Ecto neural progenitor cell (in vitro differentiated cells): ENCODE data around the gene CD1E.
"Not testable (repeated sequence)": the region's sequence is repeated elsewhere in the genome, so short reads cannot be mapped to it uniquely, and the experiment has no call there.

ENCODE experiments used
- DNase-seq: peaks from one replicate; pipeline ENCODE4 v3.0.0-alpha.2; 2018; ENCODE audit warnings: low spot score

Gene CD1E

DNA sequence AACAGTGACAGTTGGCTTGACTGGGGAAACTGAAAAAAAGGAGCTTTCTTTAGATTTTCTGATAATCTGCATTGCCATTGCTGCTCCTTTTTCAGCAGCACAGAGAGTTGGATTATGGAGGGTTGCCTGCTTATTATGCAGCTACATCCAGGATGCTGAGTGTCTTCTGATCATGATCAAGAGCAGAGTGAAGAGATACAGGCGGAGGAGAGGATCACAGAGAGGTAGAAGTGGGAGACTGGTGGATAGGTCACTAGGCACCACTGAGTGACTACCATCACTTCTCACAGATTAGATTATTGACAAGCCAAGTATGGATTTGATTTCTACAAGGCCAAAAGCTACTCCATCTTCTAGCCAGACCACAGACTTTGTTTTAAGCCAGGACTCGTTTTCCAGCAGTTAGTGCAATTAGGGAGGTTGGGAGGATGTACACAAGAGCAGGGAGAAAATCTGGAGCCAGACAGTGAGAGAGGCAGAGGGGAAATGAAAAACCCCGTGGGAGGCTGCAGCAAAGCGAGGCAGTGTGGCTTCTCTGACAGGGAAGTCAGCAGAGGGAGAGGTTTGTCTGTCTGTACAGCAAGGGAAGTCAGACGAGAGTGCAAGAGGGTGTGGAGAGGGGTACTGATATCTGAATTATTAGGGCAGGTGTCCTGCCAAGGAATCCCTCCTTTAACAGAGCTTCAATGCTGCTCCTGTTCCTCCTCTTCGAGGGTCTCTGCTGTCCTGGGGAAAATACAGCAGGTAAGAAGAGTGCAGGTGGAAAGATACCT lies at the start of gene CD1E:
Gene CD1E (plus strand): TSS at position 592 of the 773 bp plus-strand sequence. CDS start 95 bp downstream, at position 687.
- DNase-seq: no peak

DNA sequence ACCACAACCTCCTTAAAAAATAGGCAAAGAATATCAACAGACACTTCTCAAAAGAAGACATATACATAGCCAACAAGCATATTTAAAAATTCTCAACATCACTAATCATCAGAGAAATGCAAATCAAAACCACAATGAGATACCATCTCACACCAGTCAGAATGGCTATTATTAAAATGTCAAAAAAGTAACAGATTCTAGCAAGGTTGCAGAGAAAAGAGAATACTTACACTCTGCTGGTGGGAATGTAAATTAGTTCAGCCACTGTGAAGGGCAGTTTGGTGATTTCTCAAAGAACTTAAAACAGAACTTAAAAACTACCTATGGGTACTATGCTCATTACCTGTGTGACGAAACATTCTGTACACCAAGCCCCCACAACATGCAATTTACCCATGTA lies 43.1 kb upstream of the CD1E start:
- DNase-seq: no peak

DNA sequence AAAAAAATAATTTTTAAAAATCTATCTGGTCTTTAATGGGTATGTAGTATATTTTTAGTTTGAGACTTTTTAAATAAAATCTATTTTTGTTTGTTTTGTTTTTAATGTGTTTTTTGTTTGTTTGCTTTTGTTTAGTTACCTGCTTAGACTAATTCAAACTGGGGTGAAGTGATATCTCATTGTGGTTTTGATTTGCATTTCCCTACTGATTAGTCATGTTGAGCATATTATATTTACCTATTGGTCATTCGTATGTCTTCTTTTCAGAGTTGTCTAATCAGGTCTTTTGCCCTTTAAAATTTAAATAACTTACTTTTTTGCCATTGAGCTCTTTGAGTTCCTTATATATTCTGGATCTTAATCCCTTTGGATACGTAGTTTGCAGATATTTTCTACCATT lies 42.6 kb upstream of the CD1E start:
- no peak for DNase-seq

DNA sequence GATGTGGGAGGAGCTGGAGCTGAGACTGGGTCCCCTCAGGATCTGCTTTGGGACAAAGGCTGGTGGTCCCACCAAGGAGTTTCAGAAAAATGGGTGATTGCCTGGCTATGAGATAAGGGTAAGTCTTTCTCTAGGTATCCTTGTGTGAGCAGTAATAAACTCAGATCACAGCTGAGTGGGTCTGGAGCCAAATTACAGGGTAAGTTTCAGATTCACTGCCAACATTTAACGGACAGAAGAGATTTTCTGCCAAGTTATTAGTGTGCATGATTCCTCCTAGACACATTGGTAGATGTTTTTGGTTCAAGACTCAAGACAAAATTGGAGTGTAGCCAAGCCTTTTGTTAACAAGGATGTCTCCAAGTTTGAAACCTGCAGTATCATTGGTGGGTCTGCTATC lies 29.8 kb upstream of the CD1E start:
- no peak for DNase-seq

DNA sequence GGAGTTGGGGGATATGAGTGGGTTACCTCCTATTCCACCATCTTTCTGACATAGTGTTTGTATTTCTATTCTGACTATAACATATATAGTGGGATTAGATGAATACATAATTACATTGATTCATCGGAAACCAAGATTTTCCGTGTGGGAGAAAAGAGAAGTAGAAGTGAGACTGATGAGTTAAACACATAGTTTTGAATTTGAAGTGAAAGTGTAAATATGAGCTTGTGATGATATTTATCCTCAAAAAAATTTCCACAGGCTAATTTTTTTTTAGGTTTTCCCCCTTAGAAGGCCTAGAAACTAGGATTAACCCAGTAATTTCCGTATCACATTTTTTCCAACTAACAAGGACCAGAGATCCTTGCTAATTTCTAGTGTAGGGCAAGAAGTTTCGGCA lies 29.3 kb upstream of the CD1E start:
- no peak for DNase-seq

DNA sequence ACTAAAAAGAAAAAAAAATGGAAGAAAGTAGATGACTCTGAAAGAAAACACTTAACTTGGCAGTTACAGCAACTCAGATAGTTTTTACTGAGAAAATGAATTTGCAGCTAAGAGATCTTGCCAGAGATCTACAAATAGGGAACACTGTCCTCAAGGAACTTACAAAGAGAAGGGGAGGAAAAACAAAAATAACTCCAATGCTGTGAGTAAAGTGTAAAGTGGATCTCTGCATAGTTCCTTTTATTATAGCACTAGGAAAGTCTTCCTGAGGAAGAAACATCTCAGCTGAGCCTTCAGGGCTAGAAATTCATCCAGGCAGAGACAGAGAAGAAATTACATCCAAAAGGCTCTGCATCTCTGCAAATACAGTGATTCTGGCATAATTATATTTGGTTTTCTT lies 26.2 kb upstream of the CD1E start:
- DNase-seq: no peak

DNA sequence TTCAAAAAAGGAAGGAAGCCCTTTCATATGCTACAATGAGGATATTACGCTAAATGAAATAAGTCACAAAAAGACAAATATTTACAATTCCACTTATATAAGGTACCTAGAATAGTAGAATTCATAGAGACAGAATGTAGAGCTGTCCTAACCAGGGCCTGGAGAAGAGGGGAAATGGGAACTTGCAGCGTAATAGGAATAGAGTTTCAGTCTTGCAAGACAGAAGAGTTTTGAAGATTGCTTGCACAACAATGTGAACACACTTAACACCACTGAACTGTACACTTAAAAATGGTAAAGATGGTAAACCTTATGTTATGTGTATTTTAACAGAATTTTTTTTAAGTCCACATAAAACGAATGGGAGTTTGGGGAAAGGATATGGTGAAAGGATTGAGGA lies 25.3 kb upstream of the CD1E start:
- DNase-seq: no peak

DNA sequence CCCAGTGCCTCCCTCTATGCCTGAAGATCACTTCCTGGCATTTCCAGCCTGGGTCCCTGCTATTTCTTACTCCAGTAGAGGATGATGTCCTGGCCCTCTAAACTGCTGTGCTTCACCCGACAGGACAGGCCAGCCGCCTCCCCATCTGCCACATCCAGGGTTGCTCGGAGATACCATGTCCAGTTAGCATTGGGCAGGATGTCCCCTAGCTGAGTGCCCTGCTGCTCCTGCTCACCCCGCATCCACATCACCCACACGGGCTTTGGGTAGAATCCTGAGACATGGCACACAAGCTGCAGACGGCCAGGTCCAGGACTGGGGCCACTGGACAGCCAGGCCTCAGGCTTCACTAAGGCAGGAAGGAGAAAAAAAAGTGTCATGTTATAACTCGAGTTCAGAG lies 24.4 kb upstream of the CD1E start:
- no peak for DNase-seq

DNA sequence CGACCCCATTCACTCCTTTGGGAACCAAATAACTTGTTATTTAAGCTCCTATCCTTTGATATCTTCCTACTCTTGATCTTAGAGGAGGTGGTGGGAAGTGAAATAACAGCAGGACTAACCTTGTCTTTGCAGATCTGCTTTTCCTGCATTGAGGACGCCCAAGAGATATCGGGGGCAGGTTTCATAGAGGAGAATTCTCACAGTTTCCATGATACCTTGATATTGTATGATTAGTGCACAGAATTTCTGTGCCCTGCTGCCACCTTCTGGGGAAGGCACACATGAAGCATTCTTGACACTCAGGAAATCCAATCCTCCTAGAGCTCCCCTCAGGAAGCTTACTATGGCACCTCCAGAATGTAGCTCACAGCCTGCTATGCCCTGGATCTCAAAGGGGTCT lies 24.0 kb upstream of the CD1E start:
- DNase-seq: no peak

DNA sequence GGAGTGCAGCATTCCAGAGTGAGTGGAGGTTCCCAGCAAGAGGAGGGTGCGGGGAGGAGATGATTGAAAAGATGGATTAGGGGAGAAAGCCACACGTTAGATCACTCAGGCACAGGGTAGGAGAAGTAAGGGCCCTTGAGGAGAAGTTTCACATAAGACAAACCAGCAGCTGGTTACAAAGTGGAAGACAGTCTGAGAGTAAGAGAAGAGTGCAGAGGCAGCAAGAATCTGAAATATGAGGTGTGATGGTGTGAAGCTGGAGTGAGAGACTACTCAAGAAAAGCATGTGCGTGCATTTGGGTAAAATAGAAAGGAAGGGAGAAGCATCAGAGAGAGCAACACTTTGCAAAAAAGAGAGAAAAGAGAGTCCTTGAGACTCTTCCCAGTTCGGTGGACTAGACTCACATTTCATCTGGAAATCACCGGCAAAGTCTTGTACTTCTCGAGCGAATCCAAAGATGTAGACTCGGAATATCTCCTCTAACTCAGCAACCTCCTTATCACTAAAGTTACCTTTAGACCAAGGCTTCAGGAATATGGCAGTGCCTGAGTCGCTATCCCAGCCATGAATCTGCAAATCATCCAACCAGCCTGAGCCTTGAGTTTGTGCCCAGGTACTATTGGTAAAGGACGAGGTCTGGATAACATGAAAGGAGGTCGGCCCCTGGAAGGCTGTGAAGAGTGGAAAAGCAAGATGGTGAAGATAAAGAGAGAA lies 23.1 kb upstream of the CD1E start:
- DNase-seq: no peak

DNA sequence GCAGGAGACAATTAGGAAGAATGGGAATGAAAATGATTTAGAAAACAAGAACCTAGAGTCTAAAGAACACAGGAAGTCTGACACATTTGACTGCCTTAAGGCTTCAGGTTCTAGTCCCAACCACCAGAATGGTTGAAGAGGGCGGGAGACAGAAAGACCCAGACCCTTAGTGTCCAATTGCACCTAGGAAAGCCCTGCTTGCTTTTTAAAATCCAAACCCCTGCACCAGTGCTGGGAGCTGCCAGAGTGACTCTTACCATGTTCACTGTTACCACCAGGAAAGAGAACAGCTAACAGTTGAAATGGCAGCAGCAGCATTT lies 22.6 kb upstream of the CD1E start:
- no peak for DNase-seq

DNA sequence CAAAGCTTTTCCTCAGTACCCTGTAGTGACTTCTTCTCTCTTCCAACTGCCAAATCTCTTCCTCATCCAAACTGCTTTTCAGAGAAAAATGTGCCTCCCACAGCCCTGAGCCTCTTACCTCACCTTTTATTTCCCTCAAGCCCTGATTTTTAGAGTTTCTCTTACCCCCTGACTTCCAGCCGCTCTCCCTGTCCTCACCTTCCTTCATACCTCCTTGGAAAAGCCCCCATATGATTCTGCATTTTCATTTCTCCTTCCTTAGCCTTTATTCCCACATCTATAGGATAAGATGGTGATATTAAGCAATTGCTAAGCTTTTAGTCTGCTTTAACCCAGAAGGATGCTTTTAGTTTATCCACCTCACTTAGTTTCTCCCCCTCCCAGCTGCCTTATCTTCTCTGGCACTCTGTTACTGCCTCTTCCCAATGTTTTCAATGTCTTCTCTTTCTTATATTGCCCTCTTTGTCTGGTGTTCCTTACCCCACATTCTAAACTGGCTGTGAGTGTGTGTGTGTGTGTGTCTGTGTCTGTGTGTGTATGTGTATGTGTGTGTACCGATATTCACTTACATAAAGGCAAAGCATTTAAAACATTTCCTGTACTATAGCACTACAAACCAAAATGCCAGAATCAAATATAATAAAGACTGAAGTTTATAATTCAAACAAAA lies 22.1 kb upstream of the CD1E start, which contains the start of gene CD1B:
Gene CD1B (minus strand): TSS at position 51 of the 670 bp plus-strand sequence. CDS start 108 bp downstream, outside the sequence.
- no peak for DNase-seq

DNA sequence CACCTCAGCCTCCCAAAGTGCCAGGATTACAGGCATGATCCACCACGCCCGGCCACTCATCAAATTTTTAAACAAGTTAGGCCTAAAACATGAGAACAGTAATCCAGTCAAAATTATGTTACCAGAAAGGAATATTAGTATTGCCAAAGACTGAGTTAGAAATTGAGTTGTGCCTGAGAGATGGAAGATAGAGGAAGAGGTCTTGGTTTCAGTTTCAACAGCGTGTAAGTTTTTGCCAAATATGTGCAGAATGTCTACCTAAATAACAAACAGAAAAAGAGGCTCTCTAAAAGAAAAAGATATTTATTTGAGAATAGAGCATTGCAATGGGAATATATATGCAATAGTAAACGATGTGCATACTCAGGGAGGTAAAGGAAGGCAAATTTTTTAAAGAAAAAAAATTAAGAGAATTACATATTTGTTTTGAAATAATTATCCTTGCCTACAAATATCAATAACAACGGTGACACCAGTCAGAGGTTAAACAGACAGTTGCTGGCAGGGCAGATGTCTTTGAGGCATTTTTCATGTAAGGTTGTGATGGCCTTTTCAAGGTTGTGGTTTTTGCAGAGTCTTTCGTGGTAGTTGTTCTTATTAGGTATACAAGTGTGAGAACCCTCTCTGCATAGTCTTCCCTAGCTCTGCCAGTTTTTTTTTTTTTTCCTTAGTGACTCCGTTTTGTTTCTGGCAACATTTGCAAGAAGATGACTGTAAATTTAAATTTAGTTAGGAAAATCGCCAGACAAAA lies 20.1 kb upstream of the CD1E start:
- DNase-seq: no peak

DNA sequence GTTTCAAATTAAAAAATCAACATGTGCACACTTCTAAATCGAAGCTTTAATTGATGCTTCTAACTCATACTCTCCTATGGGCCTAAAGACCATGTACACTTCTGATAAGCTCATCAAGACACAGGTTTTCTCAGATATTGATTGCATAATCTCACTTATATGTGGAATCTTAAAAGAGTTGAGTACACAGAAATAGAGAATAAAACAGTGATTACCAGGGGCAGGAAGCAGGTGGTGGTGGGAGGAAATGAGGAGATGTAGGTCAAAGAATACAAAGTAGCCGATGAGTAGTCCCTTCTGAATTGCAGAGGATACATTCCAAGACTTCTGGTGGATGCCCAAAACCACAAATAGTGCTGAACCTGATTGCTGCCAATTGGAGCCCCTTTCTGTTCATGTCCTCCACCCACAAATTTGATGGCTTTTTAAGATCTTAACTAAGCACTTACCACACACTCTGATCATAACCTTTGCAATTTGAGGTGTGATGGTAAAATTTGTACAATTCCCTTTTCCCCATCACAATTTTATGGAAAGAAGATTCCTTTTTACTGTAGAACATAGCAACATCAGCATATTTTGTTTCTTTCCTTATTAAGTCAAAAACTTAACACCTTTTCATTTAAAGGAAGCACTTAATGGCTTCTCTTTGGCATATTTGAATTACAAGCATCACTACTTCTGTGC lies 19.0 kb upstream of the CD1E start:
- DNase-seq: no peak

DNA sequence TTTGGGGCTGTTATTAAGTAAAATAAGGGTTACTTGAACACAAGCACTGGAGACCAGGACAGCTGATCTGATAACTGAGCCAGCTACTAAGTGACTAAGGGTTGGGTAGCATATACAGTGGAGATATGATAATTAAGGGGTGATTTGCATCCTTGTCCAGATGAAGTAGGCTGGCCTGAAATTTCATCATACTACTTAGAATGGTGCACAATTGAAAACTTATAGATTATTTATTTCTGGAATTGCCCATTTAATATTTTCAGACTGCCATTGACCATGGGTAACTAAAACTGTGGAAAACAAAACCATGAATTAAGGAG lies 18.5 kb upstream of the CD1E start:
- no peak for DNase-seq

DNA sequence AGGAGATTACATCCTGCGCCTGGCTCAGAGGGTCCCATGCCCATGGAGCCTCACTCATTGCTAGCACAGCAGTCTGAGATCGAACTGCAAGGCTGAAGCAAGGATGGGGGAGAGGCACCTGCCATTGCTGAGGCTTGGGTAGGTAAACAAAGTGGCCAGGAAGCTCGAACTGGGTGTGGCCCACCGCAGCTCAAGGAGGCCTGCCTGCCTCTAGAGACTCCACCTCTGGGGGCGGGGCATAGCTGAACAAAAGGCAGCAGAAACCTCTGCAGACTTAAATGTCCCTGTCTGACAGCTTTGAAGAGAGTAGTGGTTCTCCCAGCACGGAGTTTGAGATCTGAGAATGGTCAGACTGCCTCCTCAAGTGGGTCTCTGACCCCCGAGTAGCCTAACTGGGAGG lies 17.3 kb upstream of the CD1E start:
- DNase-seq: not testable (repeated sequence)

DNA sequence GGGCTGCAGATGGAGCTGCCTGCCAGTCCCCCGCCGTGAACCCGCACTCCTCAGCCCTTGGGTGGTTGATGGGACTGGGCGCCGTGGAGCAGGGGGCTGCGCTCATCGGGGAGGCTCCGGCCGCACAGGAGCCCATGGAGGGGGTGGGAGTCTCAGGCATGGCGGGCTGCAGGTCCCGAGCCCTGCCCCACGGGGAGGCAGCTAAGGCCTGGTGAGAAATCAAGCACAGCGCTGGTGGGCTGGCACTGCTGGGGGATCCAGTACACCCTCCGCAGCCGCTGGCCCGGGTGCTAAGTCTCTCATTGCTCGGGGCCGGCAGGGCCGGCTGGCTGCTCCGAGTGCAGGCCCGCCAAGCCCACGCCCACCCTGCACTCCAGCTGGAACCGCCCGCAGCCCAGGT lies 4.7 kb upstream of the CD1E start:
- not testable (repeated sequence) for DNase-seq

DNA sequence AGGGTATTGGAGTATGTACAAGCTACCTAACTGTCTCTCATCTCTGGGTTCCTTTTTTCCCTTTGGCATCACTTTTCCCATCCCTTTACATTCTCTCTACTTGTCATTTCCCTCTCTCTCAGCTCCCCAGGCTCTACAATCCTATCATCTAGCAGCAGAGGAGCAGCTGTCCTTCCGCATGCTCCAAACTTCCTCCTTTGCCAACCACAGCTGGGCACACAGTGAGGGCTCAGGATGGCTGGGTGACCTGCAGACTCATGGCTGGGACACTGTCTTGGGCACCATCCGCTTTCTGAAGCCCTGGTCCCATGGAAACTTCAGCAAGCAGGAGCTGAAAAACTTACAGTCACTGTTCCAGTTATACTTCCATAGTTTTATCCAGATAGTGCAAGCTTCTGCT lies 561 bp downstream of the CD1E start:
- DNase-seq: no peak

DNA sequence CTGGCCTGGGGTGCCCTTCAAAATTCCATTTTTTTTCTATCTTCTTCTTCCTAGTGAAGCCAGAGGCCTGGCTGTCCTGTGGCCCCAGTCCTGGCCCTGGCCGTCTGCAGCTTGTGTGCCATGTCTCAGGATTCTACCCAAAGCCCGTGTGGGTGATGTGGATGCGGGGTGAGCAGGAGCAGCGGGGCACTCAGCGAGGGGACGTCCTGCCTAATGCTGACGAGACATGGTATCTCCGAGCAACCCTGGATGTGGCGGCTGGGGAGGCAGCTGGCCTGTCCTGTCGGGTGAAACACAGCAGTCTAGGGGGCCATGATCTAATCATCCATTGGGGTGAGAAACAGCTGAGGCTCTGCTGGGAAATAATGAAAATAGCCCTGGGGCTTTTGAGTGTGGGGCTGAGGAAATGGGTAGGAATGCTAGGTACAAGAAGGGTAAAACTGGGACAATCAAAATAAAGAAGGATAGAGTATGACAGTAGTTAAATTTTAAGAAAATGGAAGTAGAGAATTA lies 2.1 kb downstream of the CD1E start:
- no peak for DNase-seq

DNA sequence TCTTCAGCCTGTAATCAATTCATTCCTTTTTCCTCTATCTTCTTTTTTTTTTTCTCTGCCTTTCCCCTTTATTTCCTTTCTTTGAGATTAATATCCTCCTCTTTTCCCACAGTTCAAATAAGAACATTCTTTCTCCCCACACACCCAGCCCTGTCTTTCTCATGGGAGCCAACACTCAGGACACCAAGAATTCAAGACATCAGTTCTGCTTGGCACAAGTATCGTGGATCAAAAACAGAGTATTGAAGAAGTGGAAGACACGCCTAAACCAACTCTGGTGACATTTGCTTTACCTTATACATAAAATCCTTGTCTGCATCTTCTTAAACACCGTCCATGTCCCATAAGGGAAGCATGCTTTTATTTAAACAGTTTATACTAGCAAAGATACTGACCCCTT lies 2.9 kb downstream of the CD1E start:
- DNase-seq: no peak

DNA sequence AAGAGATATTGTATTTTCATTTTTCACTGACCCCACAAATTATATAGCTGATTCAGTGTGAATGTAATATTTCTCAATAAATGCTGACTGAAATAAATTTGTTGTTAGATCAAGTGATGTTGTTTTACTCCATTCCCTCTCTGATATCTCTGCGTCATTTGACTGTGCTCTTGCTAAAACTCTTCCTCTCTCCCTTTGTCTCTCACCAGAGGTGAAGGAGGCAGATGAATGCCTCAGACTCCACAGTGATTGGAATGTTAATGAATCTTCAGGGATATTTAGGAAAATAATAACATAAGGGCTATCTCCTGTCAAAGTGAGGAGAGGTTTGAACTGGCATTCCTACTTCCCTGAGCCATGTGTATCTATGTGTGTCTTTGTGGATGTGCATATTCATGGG lies 3.7 kb downstream of the CD1E start:
- no peak for DNase-seq

DNA sequence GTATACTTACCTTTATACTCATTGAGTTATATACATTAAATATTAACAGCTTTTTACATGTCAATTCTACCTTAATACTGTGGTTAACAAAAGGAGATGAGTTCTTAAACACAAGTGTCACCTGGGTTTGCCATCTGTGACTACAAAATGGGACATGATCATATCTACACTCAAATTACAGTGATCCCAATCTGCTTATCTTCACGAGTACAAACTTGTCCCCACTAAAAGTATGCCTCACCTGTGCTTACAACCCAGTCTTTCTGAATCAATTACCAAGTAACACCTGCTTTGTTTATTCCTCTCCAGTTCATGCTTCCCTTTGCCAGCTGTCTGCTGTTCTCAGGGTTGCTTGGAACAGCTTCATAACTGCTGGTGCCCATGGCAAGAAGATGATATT lies 8.8 kb downstream of the CD1E start:
- DNase-seq: no peak
